Cardiac muscle cell (in vitro differentiated cells and primary cell): ENCODE results near the gene DYNC2H1. TPM values are rescaled to one million over a fixed set of nuclear protein-coding genes. Genes with fewer than 3 reads are reported as not detected.

Experiments
- DNase-seq, 2 donors: peaks; one replicate each; pipeline versions ENCODE4 v3.0.0 to v3.0.0-alpha.2; 2010 to 2017; ENCODE audit warnings: low read depth in 1 of 2, low spot score in 1 of 2
- H3K27ac ChIP-seq: fragments of 200-600 bp; sonication (generic); 2 replicates; pipeline ENCODE4 v1.5.1; 2016
- H3K27me3 ChIP-seq: fragments of 200-600 bp; sonication (generic); 2 replicates; pipeline ENCODE4 v1.6.0; 2016; ENCODE audit warnings: control low read depth
- H3K36me3 ChIP-seq: fragments of 200-600 bp; sonication (generic); 2 replicates; pipeline ENCODE4 v1.5.1; 2016; ENCODE audit warnings: control low read depth
- H3K4me1 ChIP-seq: fragments of 200-600 bp; sonication (generic); 2 replicates; pipeline ENCODE4 v1.8.1; 2017; ENCODE audit warnings: low read depth, mild to moderate bottlenecking, mixed run types
- H3K4me3 ChIP-seq: fragments of 200-600 bp; sonication (generic); 2 replicates; pipeline ENCODE4 v1.5.1; 2016; ENCODE audit warnings: mild to moderate bottlenecking
- H3K9me3 ChIP-seq: fragments of 200-600 bp; sonication (generic); 2 replicates; pipeline ENCODE4 v1.5.1; 2017; ENCODE audit warnings: low read depth, mild to moderate bottlenecking, control low read depth
- CTCF ChIP-seq: IDR thresholded peaks from 2 replicates; pipeline ENCODE4 v1.5.1; 2012; ENCODE audit warnings: low read depth, mild to moderate bottlenecking, low read length
- polyA plus RNA-seq: library from polyadenylated mRNA; unstranded; fragments of >200 nt; fragmentation: Nextera tagmentation; extraction: Ambion mirVana; gene quantifications from 2 replicates; pipeline ENCODE4 v1.2.1, GENCODE V29; 2016
- total RNA-seq: library from RNA; depleted of rRNA; stranded (reverse); fragments of >200 nt; gene quantifications from 2 replicates; pipeline ENCODE4 v1.2.3, GENCODE V29; 2016

The DYNC2H1 gene
- total and polyA plus RNA-seq, 2 experiments from 2014 or later: 3.4 to 10.5 TPM

GRCh38 chr11:103071008-103071407, 38.2 kb upstream of the DYNC2H1 start:
- TF ChIP-seq CTCF: no peak
- no peaks in the 10 kb centered on the region for H3K4me1 ChIP-seq
- no peak overlapping the region for H3K4me3 ChIP-seq
- H3K9me3 ChIP-seq: no peaks in the 10 kb centered on the region
- no peak overlapping the region for H3K27ac ChIP-seq
- H3K27me3 ChIP-seq: no peaks in the 10 kb centered on the region
- DNase-seq: no peak
- peaks cover 17% of the 10 kb centered on the region for H3K36me3 ChIP-seq

DNA sequence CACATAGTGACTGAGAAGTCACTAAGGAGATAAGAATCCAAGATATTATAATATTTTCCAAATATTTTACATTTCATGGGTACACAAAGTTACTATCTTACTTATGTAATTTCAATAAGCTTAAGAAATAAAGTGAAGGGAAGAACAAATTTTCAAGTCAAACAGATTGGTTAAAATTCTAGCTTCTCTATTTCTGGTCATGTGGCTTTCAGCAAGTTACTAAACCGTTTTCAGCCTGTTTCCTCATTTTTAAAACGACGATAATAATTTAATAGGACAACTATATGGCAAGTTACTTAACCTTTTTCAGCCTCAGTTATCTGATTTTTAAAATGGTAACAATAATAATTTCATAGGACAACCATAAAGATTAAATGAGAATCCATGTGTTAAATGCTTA, 32.9 kb upstream of the DYNC2H1 start:
- no peak for DNase-seq
- Histone ChIP-seq H3K4me1 (no peaks in the 10 kb centered on the region), H3K27me3 (no peaks in the 10 kb centered on the region), H3K27ac (no peak overlapping the region), H3K4me3 (no peak overlapping the region), H3K36me3 (peaks cover 52% of the 10 kb centered on the region), H3K9me3 (no peaks in the 10 kb centered on the region)
- no peak for TF ChIP-seq CTCF

- H3K36me3 ChIP-seq: peaks cover 62% of the 10 kb centered on the region
- no peak for TF ChIP-seq CTCF
- H3K9me3 ChIP-seq: no peaks in the 10 kb centered on the region
- no peaks in the 10 kb centered on the region for H3K27me3 ChIP-seq
- DNase-seq: no peak
- H3K4me1 ChIP-seq: no peaks in the 10 kb centered on the region
- no peak overlapping the region for H3K27ac ChIP-seq
- no peak overlapping the region for H3K4me3 ChIP-seq
Measured at GRCh38 chr11:103077554-103077953, 31.7 kb upstream of the DYNC2H1 start.

DNA sequence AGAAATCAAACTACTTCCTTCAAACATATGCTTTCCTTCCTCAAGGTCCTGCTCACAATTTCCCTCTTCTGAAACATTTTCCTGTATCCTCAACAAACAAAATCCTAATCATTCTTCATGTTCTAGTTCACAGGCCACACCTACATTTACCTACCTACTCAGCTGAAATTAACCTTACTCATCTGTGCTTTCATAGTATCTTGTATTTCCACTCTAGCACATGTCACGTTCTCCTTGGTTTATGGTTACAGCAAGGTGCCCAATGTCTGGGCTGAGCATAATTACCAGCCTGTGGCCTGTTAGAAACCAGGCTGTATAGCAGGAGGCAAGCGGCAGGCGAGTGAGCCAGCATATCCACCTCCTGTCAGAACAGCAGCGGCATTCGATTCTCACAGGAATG, 30.5 kb upstream of the DYNC2H1 start:
- H3K4me3 ChIP-seq: no peak overlapping the region
- TF ChIP-seq CTCF: no peak
- no peak for DNase-seq
- no peak overlapping the region for H3K27ac ChIP-seq
- H3K4me1 ChIP-seq: no peaks in the 10 kb centered on the region
- H3K27me3 ChIP-seq: no peaks in the 10 kb centered on the region
- no peaks in the 10 kb centered on the region for H3K9me3 ChIP-seq
- H3K36me3 ChIP-seq: peaks cover 55% of the 10 kb centered on the region

DNA sequence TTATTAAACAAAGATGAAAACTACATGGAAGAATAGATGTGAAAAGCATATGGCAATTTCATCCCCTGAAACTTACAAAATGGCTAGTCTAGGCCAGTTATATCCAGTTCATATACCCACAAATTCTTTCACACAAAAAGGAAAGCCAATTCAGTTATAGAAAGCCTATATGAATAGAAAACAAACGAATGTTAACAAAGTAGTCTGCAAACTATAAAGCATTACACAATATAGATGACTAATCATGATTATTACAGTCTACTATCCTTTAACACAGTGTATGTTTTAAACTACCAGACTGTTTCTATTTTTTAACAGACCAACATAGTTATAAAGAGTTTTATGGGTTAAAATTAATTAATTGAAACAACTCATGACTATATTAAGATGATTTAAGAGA, 29.4 kb upstream of the DYNC2H1 start:
- Histone ChIP-seq H3K36me3 (peaks cover 54% of the 10 kb centered on the region), H3K27ac (no peak overlapping the region), H3K4me1 (no peaks in the 10 kb centered on the region), H3K27me3 (no peaks in the 10 kb centered on the region), H3K9me3 (no peaks in the 10 kb centered on the region), H3K4me3 (no peak overlapping the region)
- TF ChIP-seq CTCF: no peak
- DNase-seq: peak in 1 of 2 donors; percentile 28

GRCh38 chr11:103085758-103086365, 23.4 kb upstream of the DYNC2H1 start:
- Histone ChIP-seq H3K27me3 (no peaks in the 10 kb centered on the region), H3K4me3 (no peak overlapping the region), H3K27ac (no peak overlapping the region), H3K4me1 (peaks cover 23% of the 10 kb centered on the region), H3K9me3 (no peaks in the 10 kb centered on the region), H3K36me3 (peaks cover 15% of the 10 kb centered on the region)
- no peak for TF ChIP-seq CTCF
- peak in 1 of 2 donors; percentile 72 for DNase-seq
